ENCODE data around the gene ALK.

ALK gene

DNA sequence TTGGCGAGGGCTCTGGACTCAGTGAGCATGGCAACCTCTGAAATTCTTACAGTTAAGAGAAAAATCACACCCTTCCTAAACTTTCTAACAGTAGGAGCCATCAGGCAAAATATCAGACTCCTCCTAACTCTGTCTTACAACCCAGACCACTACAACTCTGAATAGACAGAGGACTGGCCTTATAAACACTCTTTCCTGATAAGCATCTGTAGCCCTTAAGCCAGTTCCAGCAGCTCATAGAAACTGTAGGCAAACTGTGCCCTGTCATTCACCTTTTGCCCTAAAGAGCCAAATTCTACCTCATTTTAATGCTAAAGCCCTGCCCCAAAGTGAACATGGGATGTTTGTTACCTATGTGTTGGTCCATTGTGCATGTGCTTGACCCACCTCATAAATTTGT, 304.8 kb downstream of the ALK start:
- Histone ChIP-seq H3K4me3 (ENCODE audit: insufficient read depth, low read depth, low read length, poor library complexity, severe bottlenecking) (no peak overlapping the region), H3K36me3 (ENCODE audit: control insufficient read depth, insufficient read depth, low read length) (no peaks in the 10 kb centered on the region), H3K27me3 (replicated peaks; ENCODE audit: control insufficient read depth, insufficient read depth, low read length, poor library complexity, severe bottlenecking) (no peaks in the 10 kb centered on the region), H3K4me1 (ENCODE audit: control insufficient read depth, insufficient read depth, low read length, poor library complexity, severe bottlenecking) (no peaks in the 10 kb centered on the region), H3K27ac (ENCODE audit: insufficient read depth, low read length, poor library complexity, severe bottlenecking) (no peak overlapping the region), H3K9me3 (ENCODE audit: control insufficient read depth, low read length) (no peaks in the 10 kb centered on the region)
- DNase-seq: no peak

DNA sequence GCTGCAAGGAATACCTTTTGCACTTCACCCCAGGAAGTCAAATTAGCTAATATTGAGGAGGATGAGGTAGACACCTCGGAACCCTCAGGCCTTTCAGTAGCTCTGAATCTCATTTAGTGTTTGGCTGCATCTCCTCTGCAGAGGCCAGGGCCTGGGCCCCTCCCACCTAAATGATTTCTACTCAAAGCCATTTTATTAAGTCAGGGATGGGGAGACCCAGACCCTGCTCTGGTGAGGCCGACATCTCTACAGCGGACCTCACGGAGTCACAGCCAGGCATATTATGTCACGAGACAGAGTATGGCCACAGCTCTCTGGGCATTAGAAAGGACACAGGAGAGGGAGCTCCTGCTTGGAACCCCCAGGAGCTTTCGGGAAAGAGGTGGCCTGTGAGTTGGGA, 305.5 kb downstream of the ALK start:
- H3K27ac ChIP-seq (ENCODE audit: insufficient read depth, low read length, poor library complexity, severe bottlenecking): no peak overlapping the region
- H3K4me3 ChIP-seq (ENCODE audit: insufficient read depth, low read depth, low read length, poor library complexity, severe bottlenecking): no peak overlapping the region
- no peaks in the 10 kb centered on the region for H3K4me1 ChIP-seq (ENCODE audit: control insufficient read depth, insufficient read depth, low read length, poor library complexity, severe bottlenecking)
- no peaks in the 10 kb centered on the region for H3K9me3 ChIP-seq (ENCODE audit: control insufficient read depth, low read length)
- no peaks in the 10 kb centered on the region for H3K27me3 ChIP-seq (replicated peaks; ENCODE audit: control insufficient read depth, insufficient read depth, low read length, poor library complexity, severe bottlenecking)
- no peak for DNase-seq
- H3K36me3 ChIP-seq (ENCODE audit: control insufficient read depth, insufficient read depth, low read length): no peaks in the 10 kb centered on the region

DNA sequence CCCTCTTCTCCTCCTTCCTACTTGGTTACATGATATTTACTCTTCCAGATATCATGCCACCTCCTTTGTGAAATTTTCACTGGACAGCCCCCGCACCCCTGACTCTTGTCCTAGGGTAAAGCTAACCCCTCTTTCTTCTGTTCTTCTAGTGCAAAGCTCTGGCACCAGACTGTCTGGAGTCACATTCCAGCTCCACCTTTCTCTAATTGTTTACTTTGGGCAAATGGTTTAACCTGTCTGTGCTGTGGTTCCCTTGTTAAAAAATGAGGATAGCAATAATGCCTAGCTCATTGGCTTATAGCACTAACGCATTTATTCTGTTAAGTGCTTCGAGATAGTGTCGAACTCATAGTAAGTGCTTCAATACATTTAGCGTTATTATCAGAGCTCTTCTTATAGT, 306.2 kb downstream of the ALK start:
- no peaks in the 10 kb centered on the region for H3K4me1 ChIP-seq (ENCODE audit: control insufficient read depth, insufficient read depth, low read length, poor library complexity, severe bottlenecking)
- H3K36me3 ChIP-seq (ENCODE audit: control insufficient read depth, insufficient read depth, low read length): no peaks in the 10 kb centered on the region
- no peaks in the 10 kb centered on the region for H3K9me3 ChIP-seq (ENCODE audit: control insufficient read depth, low read length)

GRCh38 chr2:29614295-29614830, 307.0 kb downstream of the ALK start:
- no peak overlapping the region for H3K4me3 ChIP-seq (ENCODE audit: insufficient read depth, low read depth, low read length, poor library complexity, severe bottlenecking)
- no peaks in the 10 kb centered on the region for H3K9me3 ChIP-seq (ENCODE audit: control insufficient read depth, low read length)
- H3K27ac ChIP-seq (ENCODE audit: insufficient read depth, low read length, poor library complexity, severe bottlenecking): no peak overlapping the region
- no peaks in the 10 kb centered on the region for H3K27me3 ChIP-seq (replicated peaks; ENCODE audit: control insufficient read depth, insufficient read depth, low read length, poor library complexity, severe bottlenecking)
- H3K4me1 ChIP-seq (ENCODE audit: control insufficient read depth, insufficient read depth, low read length, poor library complexity, severe bottlenecking): no peaks in the 10 kb centered on the region
- no peak for DNase-seq
- H3K36me3 ChIP-seq (ENCODE audit: control insufficient read depth, insufficient read depth, low read length): no peaks in the 10 kb centered on the region

More for the DNA sequence above, 306.2 kb downstream of the ALK start:
- Histone ChIP-seq H3K27ac (ENCODE audit: insufficient read depth, low read length, poor library complexity, severe bottlenecking) (no peak overlapping the region), H3K27me3 (replicated peaks; ENCODE audit: control insufficient read depth, insufficient read depth, low read length, poor library complexity, severe bottlenecking) (no peaks in the 10 kb centered on the region), H3K4me3 (ENCODE audit: insufficient read depth, low read depth, low read length, poor library complexity, severe bottlenecking) (no peak overlapping the region)
- DNase-seq: no peak

GRCh38 chr2:29613792-29614266, 307.6 kb downstream of the ALK start:
- no peak overlapping the region for H3K27ac ChIP-seq (ENCODE audit: insufficient read depth, low read length, poor library complexity, severe bottlenecking)
- H3K27me3 ChIP-seq (replicated peaks; ENCODE audit: control insufficient read depth, insufficient read depth, low read length, poor library complexity, severe bottlenecking): no peaks in the 10 kb centered on the region
- H3K4me1 ChIP-seq (ENCODE audit: control insufficient read depth, insufficient read depth, low read length, poor library complexity, severe bottlenecking): no peaks in the 10 kb centered on the region
- no peaks in the 10 kb centered on the region for H3K9me3 ChIP-seq (ENCODE audit: control insufficient read depth, low read length)
- no peaks in the 10 kb centered on the region for H3K36me3 ChIP-seq (ENCODE audit: control insufficient read depth, insufficient read depth, low read length)
- no peak for DNase-seq
- H3K4me3 ChIP-seq (ENCODE audit: insufficient read depth, low read depth, low read length, poor library complexity, severe bottlenecking): no peak overlapping the region

GRCh38 chr2:29613067-29613466, 308.3 kb downstream of the ALK start:
- Histone ChIP-seq H3K9me3 (ENCODE audit: control insufficient read depth, low read length) (no peaks in the 10 kb centered on the region), H3K27ac (ENCODE audit: insufficient read depth, low read length, poor library complexity, severe bottlenecking) (no peak overlapping the region), H3K27me3 (replicated peaks; ENCODE audit: control insufficient read depth, insufficient read depth, low read length, poor library complexity, severe bottlenecking) (no peaks in the 10 kb centered on the region), H3K36me3 (ENCODE audit: control insufficient read depth, insufficient read depth, low read length) (no peaks in the 10 kb centered on the region), H3K4me3 (ENCODE audit: insufficient read depth, low read depth, low read length, poor library complexity, severe bottlenecking) (no peak overlapping the region), H3K4me1 (ENCODE audit: control insufficient read depth, insufficient read depth, low read length, poor library complexity, severe bottlenecking) (no peaks in the 10 kb centered on the region)
- no peak for DNase-seq

DNA sequence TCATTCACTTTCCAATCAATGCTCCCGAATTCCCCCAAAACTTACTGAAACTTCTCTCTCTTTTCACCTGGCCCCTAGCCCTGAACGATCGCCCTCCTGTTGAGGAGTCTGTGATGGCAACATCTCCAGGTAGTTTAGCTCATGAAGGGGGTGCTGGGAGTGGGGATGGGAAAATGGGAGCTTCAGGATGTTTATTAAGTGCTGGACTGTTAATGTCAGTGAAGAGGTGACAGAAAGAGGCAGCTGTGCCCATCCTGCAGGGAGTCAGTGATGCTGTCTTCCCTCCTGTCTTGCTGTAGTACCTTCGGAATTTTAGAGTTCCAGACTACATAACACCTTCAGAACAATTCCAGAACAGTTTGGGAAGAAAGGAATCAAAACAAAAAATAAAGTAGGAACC, 308.8 kb downstream of the ALK start:
- H3K9me3 ChIP-seq (ENCODE audit: control insufficient read depth, low read length): no peaks in the 10 kb centered on the region
- H3K36me3 ChIP-seq (ENCODE audit: control insufficient read depth, insufficient read depth, low read length): no peaks in the 10 kb centered on the region
- DNase-seq: no peak
- no peaks in the 10 kb centered on the region for H3K27me3 ChIP-seq (replicated peaks; ENCODE audit: control insufficient read depth, insufficient read depth, low read length, poor library complexity, severe bottlenecking)
- no peak overlapping the region for H3K27ac ChIP-seq (ENCODE audit: insufficient read depth, low read length, poor library complexity, severe bottlenecking)
- no peaks in the 10 kb centered on the region for H3K4me1 ChIP-seq (ENCODE audit: control insufficient read depth, insufficient read depth, low read length, poor library complexity, severe bottlenecking)
- H3K4me3 ChIP-seq (ENCODE audit: insufficient read depth, low read depth, low read length, poor library complexity, severe bottlenecking): no peak overlapping the region

DNA sequence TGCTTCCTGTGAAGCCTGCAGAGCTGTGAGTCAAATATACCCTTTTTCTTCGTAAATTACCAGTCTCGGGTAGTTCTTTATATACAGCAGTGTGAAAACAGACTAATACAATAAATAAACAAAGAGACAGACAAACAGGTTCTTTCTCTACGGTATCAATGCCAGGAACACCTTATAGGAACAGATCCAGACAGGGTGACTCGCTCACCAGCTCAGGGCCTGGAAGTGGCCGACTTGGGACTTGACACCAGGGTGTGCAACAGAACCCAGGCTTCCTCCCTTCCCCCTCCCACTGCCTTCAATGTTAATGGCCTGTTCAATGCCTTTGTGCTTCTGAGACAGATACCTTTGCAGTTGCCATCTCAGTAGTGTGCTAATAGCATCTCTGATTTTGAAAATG, 309.5 kb downstream of the ALK start:
- no peak overlapping the region for H3K4me3 ChIP-seq (ENCODE audit: insufficient read depth, low read depth, low read length, poor library complexity, severe bottlenecking)
- H3K9me3 ChIP-seq (ENCODE audit: control insufficient read depth, low read length): no peaks in the 10 kb centered on the region
- no peaks in the 10 kb centered on the region for H3K36me3 ChIP-seq (ENCODE audit: control insufficient read depth, insufficient read depth, low read length)
- no peak for DNase-seq
- no peaks in the 10 kb centered on the region for H3K4me1 ChIP-seq (ENCODE audit: control insufficient read depth, insufficient read depth, low read length, poor library complexity, severe bottlenecking)
- H3K27ac ChIP-seq (ENCODE audit: insufficient read depth, low read length, poor library complexity, severe bottlenecking): no peak overlapping the region
- H3K27me3 ChIP-seq (replicated peaks; ENCODE audit: control insufficient read depth, insufficient read depth, low read length, poor library complexity, severe bottlenecking): no peaks in the 10 kb centered on the region

DNA sequence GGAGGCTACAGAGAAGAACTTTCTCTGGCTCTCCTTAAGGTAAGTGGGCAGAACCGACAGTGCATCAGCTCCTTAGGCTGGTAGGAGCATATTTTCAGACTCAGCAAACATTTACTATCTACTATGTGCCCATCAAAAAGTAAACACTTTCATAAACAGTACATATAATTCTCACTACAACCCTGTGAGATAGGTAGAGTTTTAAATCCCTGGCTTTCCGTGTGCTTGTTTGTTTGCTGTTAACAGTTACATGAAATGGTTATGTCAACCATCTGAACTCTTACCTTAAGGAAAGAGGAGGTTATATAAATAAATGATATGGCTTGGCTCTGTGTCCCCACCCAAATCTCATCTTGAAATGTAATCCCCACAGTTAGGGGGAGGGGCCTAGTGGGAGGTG, 310.1 kb downstream of the ALK start:
- Histone ChIP-seq H3K9me3 (ENCODE audit: control insufficient read depth, low read length) (no peaks in the 10 kb centered on the region), H3K27ac (ENCODE audit: insufficient read depth, low read length, poor library complexity, severe bottlenecking) (no peak overlapping the region), H3K36me3 (ENCODE audit: control insufficient read depth, insufficient read depth, low read length) (no peaks in the 10 kb centered on the region), H3K4me1 (ENCODE audit: control insufficient read depth, insufficient read depth, low read length, poor library complexity, severe bottlenecking) (no peaks in the 10 kb centered on the region), H3K27me3 (replicated peaks; ENCODE audit: control insufficient read depth, insufficient read depth, low read length, poor library complexity, severe bottlenecking) (no peaks in the 10 kb centered on the region), H3K4me3 (ENCODE audit: insufficient read depth, low read depth, low read length, poor library complexity, severe bottlenecking) (no peak overlapping the region)
- DNase-seq: no peak

GRCh38 chr2:29610569-29610968, 310.8 kb downstream of the ALK start:
- H3K4me3 ChIP-seq (ENCODE audit: insufficient read depth, low read depth, low read length, poor library complexity, severe bottlenecking): no peak overlapping the region
- no peaks in the 10 kb centered on the region for H3K9me3 ChIP-seq (ENCODE audit: control insufficient read depth, low read length)
- H3K27ac ChIP-seq (ENCODE audit: insufficient read depth, low read length, poor library complexity, severe bottlenecking): no peak overlapping the region
- no peaks in the 10 kb centered on the region for H3K27me3 ChIP-seq (replicated peaks; ENCODE audit: control insufficient read depth, insufficient read depth, low read length, poor library complexity, severe bottlenecking)
- DNase-seq: no peak
- no peaks in the 10 kb centered on the region for H3K36me3 ChIP-seq (ENCODE audit: control insufficient read depth, insufficient read depth, low read length)
- no peaks in the 10 kb centered on the region for H3K4me1 ChIP-seq (ENCODE audit: control insufficient read depth, insufficient read depth, low read length, poor library complexity, severe bottlenecking)

DNA sequence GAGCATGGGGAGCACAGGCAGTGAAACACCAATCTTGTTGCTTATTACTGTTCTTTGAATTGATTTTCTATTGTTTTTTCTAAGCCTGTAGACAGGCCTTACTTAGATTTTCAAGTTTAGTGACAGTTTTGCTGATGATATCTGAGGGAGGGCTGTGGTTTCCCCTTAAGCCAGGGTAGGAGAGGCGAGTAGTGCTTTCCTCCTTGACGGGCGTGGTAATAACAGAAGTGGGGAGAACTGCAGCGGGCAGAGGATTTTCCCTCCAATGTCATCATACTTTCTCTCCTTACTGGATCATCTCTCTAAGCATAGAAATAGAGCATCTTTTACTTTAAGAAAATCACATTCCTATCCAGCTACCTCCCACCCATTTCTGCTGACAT, 314.4 kb downstream of the ALK start:
- no peak overlapping the region for H3K4me3 ChIP-seq (ENCODE audit: insufficient read depth, low read depth, low read length, poor library complexity, severe bottlenecking)
- H3K27me3 ChIP-seq (replicated peaks; ENCODE audit: control insufficient read depth, insufficient read depth, low read length, poor library complexity, severe bottlenecking): no peaks in the 10 kb centered on the region
- DNase-seq: no peak
- H3K4me1 ChIP-seq (ENCODE audit: control insufficient read depth, insufficient read depth, low read length, poor library complexity, severe bottlenecking): no peaks in the 10 kb centered on the region
- H3K9me3 ChIP-seq (ENCODE audit: control insufficient read depth, low read length): no peaks in the 10 kb centered on the region
- H3K36me3 ChIP-seq (ENCODE audit: control insufficient read depth, insufficient read depth, low read length): no peaks in the 10 kb centered on the region
- no peak overlapping the region for H3K27ac ChIP-seq (ENCODE audit: insufficient read depth, low read length, poor library complexity, severe bottlenecking)

All from effector memory CD4-positive, alpha-beta T cell (primary cell).